ENCODE data around the gene CMPK2. TPM values are rescaled to one million over a fixed set of nuclear protein-coding genes. Genes with fewer than 3 reads are reported as not detected.
"Not testable (repeated sequence)": the region's sequence is repeated elsewhere in the genome, so short reads cannot be mapped to it uniquely, and the experiment has no call there.

The CMPK2 gene
- total and polyA plus RNA-seq, 9 of the 15 experiments (the other 6 are each of a cell fraction or from before 2014, with no cell fraction given), result 2.6 to 10.5 (median 5.0) TPM

DNA sequence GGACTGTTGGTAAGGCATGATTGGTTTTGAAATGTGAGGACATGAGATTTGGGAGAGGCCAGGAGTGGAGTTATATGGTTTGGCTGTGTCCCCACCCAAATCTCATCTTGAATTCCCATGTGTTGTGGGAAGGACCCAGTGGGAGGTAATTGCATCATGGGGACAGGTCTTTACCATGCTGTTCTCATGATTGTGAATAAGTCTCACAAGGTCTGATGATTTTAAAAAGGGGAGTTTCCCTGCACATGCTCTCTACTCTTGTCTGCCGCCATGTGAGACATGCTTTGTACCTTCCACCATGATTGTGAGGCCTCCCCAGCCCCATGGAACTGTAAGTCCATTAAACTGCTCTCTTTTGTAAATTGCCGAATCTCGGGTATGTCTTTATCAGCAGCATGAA lies 5.4 kb downstream of the CMPK2 start (continued):
- TF ChIP-seq, protein P1, sequence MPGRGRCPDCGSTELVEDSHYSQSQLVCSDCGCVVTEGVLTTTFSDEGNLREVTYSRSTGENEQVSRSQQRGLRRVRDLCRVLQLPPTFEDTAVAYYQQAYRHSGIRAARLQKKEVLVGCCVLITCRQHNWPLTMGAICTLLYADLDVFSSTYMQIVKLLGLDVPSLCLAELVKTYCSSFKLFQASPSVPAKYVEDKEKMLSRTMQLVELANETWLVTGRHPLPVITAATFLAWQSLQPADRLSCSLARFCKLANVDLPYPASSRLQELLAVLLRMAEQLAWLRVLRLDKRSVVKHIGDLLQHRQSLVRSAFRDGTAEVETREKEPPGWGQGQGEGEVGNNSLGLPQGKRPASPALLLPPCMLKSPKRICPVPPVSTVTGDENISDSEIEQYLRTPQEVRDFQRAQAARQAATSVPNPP (IDR thresholded peaks at IDR 0.05; ENCODE audit: borderline replicate concordance, insufficient read depth, insufficient read length), result no peak
- no peak for TF ChIP-seq BACH1 (tag; IDR thresholded peaks at IDR 0.05)
- no peak for TF ChIP-seq NR2F6 (CRISPR knock-in tag; IDR thresholded peaks at IDR 0.05)

DNA sequence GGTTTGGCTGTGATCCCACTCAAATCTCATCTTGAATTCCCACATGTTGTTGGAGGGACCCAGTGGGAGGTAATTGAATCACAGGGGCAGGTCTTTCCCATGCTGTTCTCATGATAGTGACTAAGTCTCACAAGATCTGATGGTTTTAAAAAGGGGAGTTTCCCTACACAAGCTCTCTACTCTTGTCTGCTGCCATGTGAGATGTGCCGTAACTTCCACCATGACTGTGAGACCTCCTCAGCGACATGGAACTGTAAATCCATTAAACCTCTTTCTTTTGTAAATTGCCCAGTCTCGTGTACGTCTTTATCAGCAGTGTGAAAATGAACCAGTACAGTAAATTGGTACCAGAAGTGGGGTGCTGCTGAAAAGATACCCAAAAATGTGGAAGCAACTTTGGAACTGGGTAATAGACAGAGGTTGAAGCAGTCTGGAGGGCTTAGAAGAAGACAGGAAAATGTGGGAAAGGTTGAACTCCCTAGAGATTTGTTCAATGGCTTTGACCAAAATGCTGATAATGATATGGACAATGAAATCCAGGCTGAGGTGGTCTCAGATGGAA lies 7.2 kb downstream of the CMPK2 start:
- BruUV-seq (replicated peaks); DNase-seq (ENCODE audit: extremely low read depth in 1 of 4, low spot score in 3 of 4); in situ Hi-C loops (cut with MboI); H3K27me3 ChIP-seq (ENCODE audit: control insufficient read depth in 2 of 2, insufficient read depth in 2 of 2, low read length in 2 of 2); H3K9ac ChIP-seq (ENCODE audit: insufficient read depth in 1 of 2, low read depth in 2 of 2, low read length in 2 of 2); H2AFZ ChIP-seq (ENCODE audit: low read depth, low read length); H3K9me1 ChIP-seq (ENCODE audit: control insufficient read depth, insufficient read depth, low read length); ATAC-seq; H3K4me3 ChIP-seq; H3K9me3 ChIP-seq (replicated peaks; ENCODE audit: control insufficient read depth, insufficient read depth, low read depth, low read length); H3K27ac ChIP-seq (ENCODE audit: extremely low read depth, low read depth, low read length); FAIRE-seq; CTCF ChIA-PET (ENCODE audit: low intra/inter-chr PET ratio); H4K20me1 ChIP-seq (replicated peaks; ENCODE audit: control insufficient read depth, insufficient read depth, low read length); H3K79me2 ChIP-seq (ENCODE audit: control insufficient read depth, insufficient read depth, low read length); intact Hi-C loops (cut with micrococcal nuclease); H3K4me2 ChIP-seq (ENCODE audit: insufficient read depth, low read length); POLR2A ChIA-PET; H3K4me1 ChIP-seq (replicated peaks in 1 of 2; ENCODE audit: control insufficient read depth in 2 of 2, insufficient read depth in 2 of 2, low read length in 2 of 2): not testable (repeated sequence)
- 84% methylated on average over 4 of the region's 4 CpGs for WGBS (ENCODE audit: insufficient coverage, low coverage, missing lambda C conversion rate)
- peak; percentile 98 for TF ChIP-seq ZNF707 (CRISPR knock-in tag; conservative IDR thresholded peaks at IDR 0.05)
- H3K36me3 ChIP-seq (ENCODE audit: control insufficient read depth, insufficient read depth, low read length), result peaks cover 14% of the 10 kb centered on the region; the same call in 1 of the 3 replicates

All from K562 (cell line).